IMR-90 (cell line): ENCODE data around the gene SLC25A34. TPM values are rescaled to one million over a fixed set of nuclear protein-coding genes. Genes with fewer than 3 reads are reported as not detected.

ENCODE experiments used
- ATAC-seq: fragments of 200-7000 bp; cut with Tn5 transposase; 2 replicates; pipeline ENCODE4 v1.9.1; 2020; ENCODE audit warnings: low read depth, mild to moderate bottlenecking, moderate library complexity
- BruUV-seq: library from RNA; stranded (reverse); fragments of 400-500 nt; replicated peaks from 2 replicates; lab custom pipeline; 2021; lab: Mats Ljungman, UMichigan
- CTCF ChIA-PET: fragments of 300-600 bp; formaldehyde crosslinking; extraction: SDS; loops from one replicate; lab custom pipeline; 2021; ENCODE audit warnings: antibody characterized with exemption; lab: Yijun Ruan, JAX
- POLR2A ChIA-PET: fragments of 300-600 bp; sonication (Branson Sonifier 250); formaldehyde crosslinking; loops from one replicate; lab custom pipeline; 2022; ENCODE audit warnings: antibody characterized with exemption; ENCODE audit not compliant: unreplicated experiment; lab: Charles Lee
- DNase-seq: peaks from one replicate; pipeline ENCODE4 v3.0.0; 2013
- H2AFZ ChIP-seq: replicated peaks from 2 replicates; pipeline ENCODE3; 2013; ENCODE audit warnings: low read length, mild to moderate bottlenecking; ENCODE audit not compliant: poor library complexity
- H2AK5ac ChIP-seq: 2 replicates; pipeline ENCODE4 v1.6.1; 2013; ENCODE audit warnings: low read depth, low read length, inconsistent platforms
- H2AK9ac ChIP-seq: replicated peaks from 2 replicates; pipeline ENCODE3; 2013; ENCODE audit warnings: mild to moderate bottlenecking, low read depth, low read length, moderate library complexity; ENCODE audit not compliant: poor library complexity
- H2BK120ac ChIP-seq: 2 replicates; pipeline ENCODE4 v1.6.1; 2013; ENCODE audit warnings: low read depth, low read length, inconsistent platforms
- H2BK15ac ChIP-seq: 3 replicates; pipeline ENCODE4 v1.6.1; 2013; ENCODE audit warnings: low read depth, low read length, inconsistent platforms
- H2BK20ac ChIP-seq: 2 replicates; pipeline ENCODE4 v1.6.1; 2013; ENCODE audit warnings: low read depth, mild to moderate bottlenecking, inconsistent platforms, low read length, moderate library complexity
- H2BK5ac ChIP-seq: 2 replicates; pipeline ENCODE4 v1.6.1; 2013; ENCODE audit warnings: mild to moderate bottlenecking, low read depth, low read length, inconsistent platforms; ENCODE audit not compliant: poor library complexity, severe bottlenecking
- H3K14ac ChIP-seq: replicated peaks from 2 replicates; pipeline ENCODE4 v1.6.1; 2013; ENCODE audit warnings: low read depth, low read length, inconsistent platforms
- H3K18ac ChIP-seq: 2 replicates; pipeline ENCODE4 v1.6.1; 2013; ENCODE audit warnings: low read depth, low read length, control low read depth
- H3K23ac ChIP-seq: 2 replicates; pipeline ENCODE4 v1.6.1; 2013; ENCODE audit warnings: low read depth, low read length, inconsistent platforms
- H3K27ac ChIP-seq: 2 replicates; pipeline ENCODE4 v1.5.1; 2013; ENCODE audit warnings: mild to moderate bottlenecking, control low read depth, low read length; ENCODE audit not compliant: insufficient read depth
- H3K27me3 ChIP-seq: 2 replicates; pipeline ENCODE4 v1.6.1; 2013; ENCODE audit warnings: low read length; ENCODE audit not compliant: control insufficient read depth, insufficient read depth
- H3K36me3 ChIP-seq: 2 replicates; pipeline ENCODE4 v1.6.1; 2013; ENCODE audit warnings: low read length, mixed read lengths; ENCODE audit not compliant: control insufficient read depth, insufficient read depth
- H3K4ac ChIP-seq: 2 replicates; pipeline ENCODE4 v1.6.1; 2013; ENCODE audit warnings: low read depth, low read length, inconsistent platforms
- H3K4me1 ChIP-seq: 2 replicates; pipeline ENCODE4 v1.6.1; 2013; ENCODE audit warnings: low read length, mixed read lengths; ENCODE audit not compliant: control insufficient read depth, insufficient read depth
- H3K4me2 ChIP-seq: 2 replicates; pipeline ENCODE4 v1.6.1; 2013; ENCODE audit warnings: low read depth, mild to moderate bottlenecking, control low read depth, low read length, moderate library complexity
- H3K4me3 ChIP-seq: 2 replicates; pipeline ENCODE4 v1.5.1; 2013; ENCODE audit warnings: low read depth, mild to moderate bottlenecking, control low read depth, low read length, moderate library complexity; ENCODE audit not compliant: insufficient read depth
- H3K56ac ChIP-seq: 2 replicates; pipeline ENCODE4 v1.6.1; 2013; ENCODE audit warnings: low read length, inconsistent platforms; ENCODE audit not compliant: insufficient read depth; ENCODE audit errors: extremely low read depth
- H3K79me1 ChIP-seq, 2 experiments: 2 replicates each; pipeline ENCODE4 v1.6.1; 2013; ENCODE audit warnings: low read length in 2 of 2, inconsistent platforms in 1 of 2, low read depth in 1 of 2
- H3K9ac ChIP-seq: 2 replicates; pipeline ENCODE4 v1.6.1; 2013; ENCODE audit warnings: low read depth, low read length, control low read depth
- H3K9me1 ChIP-seq: 2 replicates; pipeline ENCODE4 v1.6.1; 2013; ENCODE audit warnings: low read length, inconsistent platforms; ENCODE audit not compliant: insufficient read depth
- H3K9me3 ChIP-seq: 2 replicates; pipeline ENCODE4 v1.6.1; 2013; ENCODE audit warnings: low read length; ENCODE audit not compliant: control insufficient read depth, insufficient read depth
- H4K20me1 ChIP-seq: 2 replicates; pipeline ENCODE4 v1.6.1; 2013; ENCODE audit warnings: low read length, inconsistent platforms; ENCODE audit not compliant: insufficient read depth
- H4K5ac ChIP-seq: 2 replicates; pipeline ENCODE4 v1.6.1; 2013; ENCODE audit warnings: mild to moderate bottlenecking, low read depth, low read length, control low read depth
- H4K8ac ChIP-seq, 2 experiments: 2 replicates each; pipeline ENCODE4 v1.6.1; 2013; ENCODE audit warnings: low read depth in 2 of 2, low read length in 2 of 2, control low read depth in 1 of 2, inconsistent platforms in 1 of 2
- H4K91ac ChIP-seq: 2 replicates; pipeline ENCODE4 v1.6.1; 2013; ENCODE audit warnings: low read depth, low read length, inconsistent platforms; ENCODE audit not compliant: insufficient read depth
- CEBPB ChIP-seq: IDR thresholded peaks from 2 replicates; pipeline ENCODE4 v1.6.1; 2012; ENCODE audit warnings: low read depth, low read length, improper control_type of control experiment
- SMC3 ChIP-seq: fragments of 150-350 bp; IDR thresholded peaks from 2 replicates; pipeline ENCODE4 v1.6.1; 2016; ENCODE audit warnings: low read depth, mild to moderate bottlenecking, antibody characterized with exemption, low read length, moderate library complexity
- WGBS, 2 experiments: methylation state at CpG; one replicate each; pipeline versions ENCODE4 v1.1.5 to v1.1.7; 2013; ENCODE audit warnings: missing lambda C conversion rate in 2 of 2; ENCODE audit not compliant: insufficient read length in 1 of 2; ENCODE audit errors: extremely low coverage in 2 of 2; 5-methylcytosine and 5-hydroxymethylcytosine counted together
- dilution Hi-C: fragments of 300-500 bp; cut with HindIII; formaldehyde crosslinking; loops from one replicate; pipeline ENCODE4 v1.14.3; 2018; ENCODE audit warnings: low sequenced_read_pairs; ENCODE audit not compliant: unreplicated experiment
- in situ Hi-C: fragments of 300-500 bp; cut with MboI; formaldehyde crosslinking; loops from 3 replicates; pipeline ENCODE4 v1.14.3; 2019; ENCODE audit warnings: low sequenced_read_pairs, inconsistent platforms, mixed read lengths
- intact Hi-C: fragments of 100-400 bp; cut with micrococcal nuclease; formaldehyde crosslinking; loops from 2 replicates; pipeline ENCODE4 v1.10.0; 2022
- polyA plus RNA-seq, 3 experiments: library from polyadenylated mRNA; depleted of rRNA; stranded (reverse); fragments of >200 nt; gene quantifications; 2 replicates each; pipeline ENCODE4 v1.2.3, GENCODE V29; 2012; ENCODE audit warnings: low replicate concordance in 1 of 3
- total RNA-seq: library from RNA; depleted of rRNA; stranded (reverse); fragments of >200 nt; gene quantifications from 2 replicates; pipeline ENCODE4 v1.2.3, GENCODE V29; 2012

Gene SLC25A34
- total and polyA plus RNA-seq, 2 of the 4 experiments (the other 2 are of a cell fraction) = under 0.01 to 0.72 TPM

GRCh38 chr1:15706751-15707150, 29.3 kb upstream of the SLC25A34 start:
- WGBS, 2 experiments = no CpG with 5 or more reads among the region's 7 CpGs

More at GRCh38 chr1:15706751-15707150, 29.3 kb upstream of the SLC25A34 start:
- H4K5ac ChIP-seq = no peak overlapping the region
- no peak overlapping the region for H2BK120ac ChIP-seq
- H3K18ac ChIP-seq = no peak overlapping the region
- intact Hi-C loops (no loop called here), in situ Hi-C loops (no loop called here), dilution Hi-C loops (no loop called here)
- no peak overlapping the region for H3K23ac ChIP-seq
- no peak overlapping the region for H3K4me2 ChIP-seq
- no peak overlapping the region for H2AK9ac ChIP-seq
- no peak overlapping the region for H3K56ac ChIP-seq
- H2BK20ac ChIP-seq = no peak overlapping the region
- H3K27me3 ChIP-seq = no peaks in the 10 kb centered on the region
- no peak overlapping the region for H2BK5ac ChIP-seq
- no peak overlapping the region for H3K4me3 ChIP-seq
- ChIA-PET POLR2A (interaction anchor here (0.6 kb wide), 1 partner anchor 50 kb away, joined by 4 read pairs; no protein-coding TSS in a partner anchor), CTCF (no interaction called here)
- DNase-seq (no peak), ATAC-seq (no peak)
- H3K36me3 ChIP-seq = peaks cover 4% of the 10 kb centered on the region; the same call in 1 of the 2 replicates
- H2AK5ac ChIP-seq = no peak overlapping the region
- H3K4me1 ChIP-seq = peaks cover 14% of the 10 kb centered on the region; the same call in 1 of the 2 replicates
- TF ChIP-seq SMC3 (no peak), CEBPB (no peak)
- H3K79me1 ChIP-seq = peaks cover 52 to 76% of the 10 kb centered on the region in 2 experiments
- no peak overlapping the region for H3K27ac ChIP-seq
- no peak overlapping the region for H3K14ac ChIP-seq
- H3K9me3 ChIP-seq = no peaks in the 10 kb centered on the region
- H4K8ac ChIP-seq = no peak overlapping the region
- no peak overlapping the region for H3K9ac ChIP-seq
- no peak overlapping the region for H2BK15ac ChIP-seq
- no peak overlapping the region; the same call in 1 of the 2 replicates for H3K4ac ChIP-seq
- H4K91ac ChIP-seq = no peak overlapping the region
- no TSS peak for BruUV-seq
- peaks cover 14% of the 10 kb centered on the region for H3K9me1 ChIP-seq
- peaks cover 37% of the 10 kb centered on the region for H4K20me1 ChIP-seq
- H2AFZ ChIP-seq = no peak overlapping the region
